A549 (cell line): Measurements from ENCODE around the gene KRTAP19-6. TPM values are rescaled to one million over a fixed set of nuclear protein-coding genes. Genes with fewer than 3 reads are reported as not detected.
"Not testable (repeated sequence)": the region's sequence is repeated elsewhere in the genome, so short reads cannot be mapped to it uniquely, and the experiment has no call there.

ENCODE experiments used
- ATAC-seq, 2 experiments: fragments of 200-7000 bp in 1 of 2; fragments of >200 bp in 1 of 2; cut with Nextera tagmentation in 1 of 2; cut with Tn5 transposase in 1 of 2; 3 replicates each; pipeline versions ENCODE4 v1.8.0 to v1.9.1; 2018 to 2020; ENCODE audit warnings: mild to moderate bottlenecking in 1 of 2, moderate library complexity in 1 of 2
- CTCF ChIA-PET: fragments of 300-600 bp; sonication (Branson Sonifier 250); formaldehyde crosslinking; extraction: SDS; loops from one replicate; lab custom pipeline; 2021; ENCODE audit warnings: antibody characterized with exemption, inconsistent platforms; lab: Yijun Ruan, JAX
- POLR2A ChIA-PET: fragments of 350-600 bp; formaldehyde crosslinking; extraction: SDS; loops from one replicate; lab custom pipeline; 2021; ENCODE audit warnings: antibody characterized with exemption, inconsistent platforms; lab: Yijun Ruan, JAX
- DNase-seq, 2 experiments: peaks; one replicate each; pipeline versions ENCODE4 v3.0.0 to v3.0.0-alpha.2; 2011 to 2016; ENCODE audit warnings: low read depth in 1 of 2, low spot score in 1 of 2
- FAIRE-seq: peaks from 2 replicates; lab custom pipeline; 2011; peaks lifted over from hg19 to GRCh38; lab: Jason Lieb, UNC
- H3K27ac ChIP-seq, 2 experiments: fragments of >200 bp; sonication (Bioruptor Twin); formaldehyde crosslinking; 3 replicates each; pipeline ENCODE4 v1.5.1; 2016 to 2017
- H3K4me1 ChIP-seq: fragments of >200 bp; sonication (Bioruptor Twin); formaldehyde crosslinking; 3 replicates; pipeline ENCODE4 v1.6.1; 2016
- H3K4me2 ChIP-seq: fragments of >200 bp; sonication (Bioruptor Twin); formaldehyde crosslinking; 3 replicates; pipeline ENCODE4 v1.6.1; 2016
- H3K4me3 ChIP-seq: fragments of >200 bp; sonication (Bioruptor Twin); formaldehyde crosslinking; 3 replicates; pipeline ENCODE4 v1.5.1; 2016
- H3K9me3 ChIP-seq: fragments of >200 bp; sonication (Bioruptor Twin); formaldehyde crosslinking; 3 replicates; pipeline ENCODE4 v1.6.1; 2016
- ATOH8 ChIP-seq: fragments of 250-450 bp; sonication (Bioruptor Pico); IDR thresholded peaks from 2 replicates; pipeline ENCODE4 v1.5.0; 2020; ENCODE audit warnings: low read depth, mild to moderate bottlenecking, moderate library complexity
- BHLHE40 ChIP-seq: IDR thresholded peaks from 2 replicates; pipeline ENCODE4 v1.6.1; 2012; ENCODE audit warnings: low read depth, low read length, inconsistent platforms
- CHD2 ChIP-seq: fragments of 150-350 bp; IDR thresholded peaks from 2 replicates; pipeline ENCODE4 v1.6.1; 2014; ENCODE audit warnings: low read length; ENCODE audit not compliant: partially characterized antibody
- CTCF ChIP-seq: fragments of >200 bp; sonication (Bioruptor Twin); formaldehyde crosslinking; IDR thresholded peaks from 3 replicates; pipeline ENCODE4 v1.5.1; 2016
- EHMT2 ChIP-seq: fragments of 200-600 bp; sonication (generic); IDR thresholded peaks from 2 replicates; pipeline ENCODE4 v1.6.1; 2016; ENCODE audit warnings: antibody characterized with exemption, low read depth, mild to moderate bottlenecking, moderate library complexity
- EP300 ChIP-seq, 2 experiments: fragments of >200 bp; sonication (Bioruptor Twin); formaldehyde crosslinking; IDR thresholded peaks; 2 replicates in 1 of 2; 3 replicates in 1 of 2; pipeline ENCODE4 v1.6.1; 2016 to 2017
- ESRRA ChIP-seq: fragments of 150-350 bp; IDR thresholded peaks from 2 replicates; pipeline ENCODE4 v1.6.1; 2014; ENCODE audit warnings: mild to moderate bottlenecking, low read length, borderline replicate concordance
- FOSL2 ChIP-seq, 2 experiments: fragments of 450-650 bp in 1 of 2; fragments of >200 bp in 1 of 2; sonication (Bioruptor Twin) in 1 of 2; formaldehyde crosslinking; IDR thresholded peaks; 2 replicates each; pipeline versions ENCODE4 v1.5.0 to v1.6.1; 2016 to 2020; ENCODE audit warnings: mild to moderate bottlenecking in 1 of 2, moderate library complexity in 1 of 2
- FOXS1 ChIP-seq: fragments of 250-450 bp; sonication (Bioruptor Pico); IDR thresholded peaks from 2 replicates; pipeline ENCODE4 v1.5.0; 2020; ENCODE audit warnings: mild to moderate bottlenecking, moderate library complexity
- HOXA7 ChIP-seq: fragments of 250-450 bp; sonication (Bioruptor Pico); IDR thresholded peaks from 2 replicates; pipeline ENCODE4 v1.5.0; 2020; ENCODE audit warnings: mild to moderate bottlenecking, moderate library complexity
- HOXB5 ChIP-seq: fragments of 250-450 bp; sonication (Bioruptor Pico); IDR thresholded peaks from 2 replicates; pipeline ENCODE4 v1.5.0; 2020; ENCODE audit warnings: mild to moderate bottlenecking, moderate library complexity
- JUN ChIP-seq, 2 experiments: fragments of >200 bp; sonication (Bioruptor Twin); formaldehyde crosslinking; IDR thresholded peaks; 2 replicates in 1 of 2; 3 replicates in 1 of 2; pipeline ENCODE4 v1.6.1; 2016 to 2017
- JUNB ChIP-seq: fragments of >200 bp; sonication (Bioruptor Twin); formaldehyde crosslinking; IDR thresholded peaks from 2 replicates; pipeline ENCODE4 v1.6.1; 2016
- KDM5A ChIP-seq: fragments of 200-600 bp; sonication (generic); IDR thresholded peaks from 2 replicates; pipeline ENCODE4 v1.6.1; 2016; ENCODE audit warnings: antibody characterized with exemption, mild to moderate bottlenecking
- NFE2L2 ChIP-seq: fragments of 150-350 bp; conservative IDR thresholded peaks from 2 replicates; pipeline ENCODE4 v1.6.1; 2014; ENCODE audit warnings: low read length
- POLR2A ChIP-seq: IDR thresholded peaks from 2 replicates; pipeline ENCODE4 v1.6.1; 2012; ENCODE audit warnings: mild to moderate bottlenecking, low read length
- RAD21 ChIP-seq, 2 experiments: fragments of >200 bp in 1 of 2; sonication (Bioruptor Twin) in 1 of 2; formaldehyde crosslinking in 1 of 2; IDR thresholded peaks in 1 of 2; conservative IDR thresholded peaks in 1 of 2; 2 replicates in 1 of 2; 3 replicates in 1 of 2; pipeline ENCODE4 v1.6.1; 2012 to 2018; ENCODE audit warnings: inconsistent platforms in 1 of 2
- RARB ChIP-seq: fragments of 250-450 bp; sonication (Bioruptor Pico); IDR thresholded peaks from 2 replicates; pipeline ENCODE4 v1.8.0; 2021; ENCODE audit warnings: mild to moderate bottlenecking, moderate library complexity
- TFCP2L1 ChIP-seq: fragments of 250-450 bp; sonication (Bioruptor Pico); IDR thresholded peaks from 2 replicates; pipeline ENCODE4 v1.5.0; 2021; ENCODE audit warnings: mild to moderate bottlenecking
- USF2 ChIP-seq: fragments of 450-650 bp; IDR thresholded peaks from 2 replicates; pipeline ENCODE4 v1.6.1; 2014; ENCODE audit warnings: antibody characterized with exemption
- ZC3H11A ChIP-seq: fragments of 450-650 bp; IDR thresholded peaks from 2 replicates; pipeline ENCODE4 v1.6.1; 2014; ENCODE audit warnings: antibody characterized with exemption, mild to moderate bottlenecking
- WGBS: methylation state at CpG from one replicate; pipeline ENCODE4 v1.1.6; 2017; ENCODE audit errors: missing lambda C conversion rate; 5-methylcytosine and 5-hydroxymethylcytosine counted together
- polyA plus RNA-seq, 4 experiments: library from polyadenylated mRNA; depleted of rRNA in 3 of 4; stranded (reverse); fragments of >200 nt; fragmentation: RNase III in 1 of 4; extraction: RNeasy Plus Mini Kit Qiagen cat#74134 plus additional on column Dnase treatment in 1 of 4; gene quantifications; 2 replicates in 3 of 4; 3 replicates in 1 of 4; pipeline ENCODE4 v1.2.3, GENCODE V29; 2011 to 2017
- TF ChIP-seq, protein P1 (sequence below): fragments of >200 bp; sonication (Bioruptor Twin); formaldehyde crosslinking; IDR thresholded peaks from 3 replicates; pipeline ENCODE4 v1.6.1; 2016

The KRTAP19-6 gene
- polyA plus RNA-seq, 2 of the 4 experiments (the other 2 are of a cell fraction): not detected

DNA sequence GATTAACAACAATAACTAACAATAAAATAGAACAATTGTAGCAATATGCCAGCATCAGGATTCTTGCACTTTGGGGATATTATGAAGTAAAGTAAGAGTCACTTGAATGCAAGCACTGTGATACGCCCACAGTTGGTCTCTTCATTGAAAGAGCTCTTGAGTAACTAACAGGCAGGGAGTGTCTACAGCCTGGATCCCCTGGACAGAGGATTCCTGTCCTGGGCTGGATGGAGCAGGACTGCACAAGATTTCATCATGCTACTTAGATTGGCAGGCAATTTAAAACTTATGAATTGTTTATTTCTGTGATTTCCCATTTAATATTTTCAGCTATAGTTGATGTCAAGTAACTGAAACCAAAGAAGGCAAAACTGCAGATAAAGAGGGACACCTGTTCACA lies 26.0 kb downstream of the KRTAP19-6 start (continued):
- TF ChIP-seq JUN (IDR thresholded peaks at IDR 0.05): no peak
- no peak for TF ChIP-seq POLR2A
- no peak for TF ChIP-seq ZC3H11A

GRCh38 chr21:30505621-30506205 lies 36.0 kb downstream of the KRTAP19-6 start:
- FAIRE-seq, H3K4me2 ChIP-seq, POLR2A ChIA-PET, ATAC-seq, H3K9me3 ChIP-seq, H3K4me1 ChIP-seq, H3K4me3 ChIP-seq, DNase-seq, CTCF ChIA-PET, H3K27ac ChIP-seq: not testable (repeated sequence)
- 6% methylated on average over 4 of the region's 4 CpGs for WGBS

GRCh38 chr21:30502041-30502440 lies 39.6 kb downstream of the KRTAP19-6 start, which contains the start of gene KRTAP19-5:
TSS of gene KRTAP19-5 (minus strand) at chr21:30502141. CDS start at chr21:30502090, 51 bp downstream.
- Histone ChIP-seq H3K4me1 (no peaks in the 10 kb centered on the region), H3K4me2 (no peak within 1 kb of the TSS), H3K27ac (no peak within 1 kb of the TSS), H3K9me3 (no peaks in the 10 kb centered on the region), H3K4me3 (no peak within 1 kb of the TSS)
- WGBS: 8% methylated on average over 5 of the region's 6 CpGs
- ChIA-PET POLR2A (no interaction called here), CTCF (no interaction called here)
- DNase-seq (no peak), FAIRE-seq (no peak), ATAC-seq (no peak)
- TF ChIP-seq ZC3H11A (no peak), NFE2L2 (no peak), EHMT2 (no peak), CTCF (no peak), TFCP2L1 (no peak)
- TF ChIP-seq, protein P1, sequence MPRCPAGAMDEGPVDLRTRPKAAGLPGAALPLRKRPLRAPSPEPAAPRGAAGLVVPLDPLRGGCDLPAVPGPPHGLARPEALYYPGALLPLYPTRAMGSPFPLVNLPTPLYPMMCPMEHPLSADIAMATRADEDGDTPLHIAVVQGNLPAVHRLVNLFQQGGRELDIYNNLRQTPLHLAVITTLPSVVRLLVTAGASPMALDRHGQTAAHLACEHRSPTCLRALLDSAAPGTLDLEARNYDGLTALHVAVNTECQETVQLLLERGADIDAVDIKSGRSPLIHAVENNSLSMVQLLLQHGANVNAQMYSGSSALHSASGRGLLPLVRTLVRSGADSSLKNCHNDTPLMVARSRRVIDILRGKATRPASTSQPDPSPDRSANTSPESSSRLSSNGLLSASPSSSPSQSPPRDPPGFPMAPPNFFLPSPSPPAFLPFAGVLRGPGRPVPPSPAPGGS: no peak

GRCh38 chr21:30497065-30497464 lies 44.6 kb downstream of the KRTAP19-6 start, which contains the start of gene KRTAP19-4:
TSS of gene KRTAP19-4 (minus strand) at chr21:30497165. CDS start at chr21:30497110, 55 bp downstream.
- Histone ChIP-seq H3K4me1 (no peaks in the 10 kb centered on the region), H3K27ac (no peak within 1 kb of the TSS), H3K4me3 (no peak within 1 kb of the TSS), H3K9me3 (no peaks in the 10 kb centered on the region), H3K4me2 (no peak within 1 kb of the TSS)
- no peak for ATAC-seq
- TF ChIP-seq RAD21 (conservative IDR thresholded peaks at IDR 0.05 in 1 of 2, IDR thresholded peaks at IDR 0.05 in 1 of 2) (no peak), USF2 (no peak), KDM5A (no peak), CHD2 (no peak), FOXS1 (no peak), ATOH8 (CRISPR knock-in tag) (no peak), RARB (no peak), HOXA7 (CRISPR knock-in tag) (no peak), ESRRA (no peak), JUNB (no peak), HOXB5 (CRISPR knock-in tag) (no peak), BHLHE40 (no peak), FOSL2 (IDR thresholded peaks at IDR 0.05) (no peak), FOSL2 (CRISPR knock-in tag; IDR thresholded peaks at IDR 0.05) (no peak), EP300 (IDR thresholded peaks at IDR 0.05) (no peak)
- FAIRE-seq: no peak
- WGBS: 0% methylated on average over 4 of the region's 4 CpGs
- ChIA-PET CTCF (no interaction called here), POLR2A (no interaction called here)
- no peak for DNase-seq
